Mesendoderm (in vitro differentiated cells): Measurements from ENCODE around the gene TBX3.

Experiments used
- DNase-seq: peaks from one replicate; pipeline ENCODE4 v3.0.0; 2013
- H2AK5ac ChIP-seq: 2 replicates; pipeline ENCODE4 v1.6.1; 2013; ENCODE audit warnings: low read length, inconsistent platforms
- H2BK120ac ChIP-seq: 2 replicates; pipeline ENCODE4 v1.6.1; 2013; ENCODE audit warnings: low read depth, mild to moderate bottlenecking, low read length, moderate library complexity, mixed read lengths
- H2BK15ac ChIP-seq: replicated peaks from 2 replicates; pipeline ENCODE4 v1.6.1; 2013; ENCODE audit warnings: low read depth, mild to moderate bottlenecking, moderate library complexity
- H2BK5ac ChIP-seq: 2 replicates; pipeline ENCODE4 v1.6.1; 2013; ENCODE audit warnings: low read length, inconsistent platforms
- H3K18ac ChIP-seq: 2 replicates; pipeline ENCODE4 v1.6.1; 2013; ENCODE audit warnings: mild to moderate bottlenecking, low read length, mixed read lengths
- H3K23ac ChIP-seq: one replicate; pipeline ENCODE4 v1.6.1; 2013; ENCODE audit warnings: low read length
- H3K27ac ChIP-seq: 2 replicates; pipeline ENCODE4 v1.5.1; 2013; ENCODE audit warnings: low read depth, mild to moderate bottlenecking, inconsistent platforms, low read length, moderate library complexity
- H3K27me3 ChIP-seq: 2 replicates; pipeline ENCODE4 v1.6.1; 2013; ENCODE audit warnings: low read length, control low read depth, mild to moderate bottlenecking, inconsistent platforms; ENCODE audit not compliant: insufficient read depth, poor library complexity
- H3K36me3 ChIP-seq: 2 replicates; pipeline ENCODE4 v1.6.1; 2013; ENCODE audit warnings: low read length, inconsistent platforms; ENCODE audit not compliant: control insufficient read depth, insufficient read depth
- H3K4ac ChIP-seq: one replicate; pipeline ENCODE4 v1.6.1; 2013; ENCODE audit warnings: low read depth, mild to moderate bottlenecking, low read length, moderate library complexity
- H3K4me1 ChIP-seq: 2 replicates; pipeline ENCODE4 v1.6.1; 2013; ENCODE audit warnings: low read depth, low read length, inconsistent platforms; ENCODE audit not compliant: control insufficient read depth
- H3K4me2 ChIP-seq: 2 replicates; pipeline ENCODE4 v1.6.1; 2013; ENCODE audit warnings: low read length
- H3K4me3 ChIP-seq: 2 replicates; pipeline ENCODE4 v1.5.1; 2013; ENCODE audit warnings: mild to moderate bottlenecking, low read length
- H3K56ac ChIP-seq: one replicate; pipeline ENCODE4 v1.6.1; 2013; ENCODE audit warnings: low read length
- H3K79me1 ChIP-seq: 2 replicates; pipeline ENCODE4 v1.6.1; 2013; ENCODE audit warnings: low read length, inconsistent platforms
- H3K79me2 ChIP-seq: 2 replicates; pipeline ENCODE4 v1.6.1; 2013; ENCODE audit warnings: mild to moderate bottlenecking, low read length; ENCODE audit not compliant: control insufficient read depth, insufficient read depth
- H3K9ac ChIP-seq: 2 replicates; pipeline ENCODE4 v1.6.1; 2013; ENCODE audit warnings: low read length, inconsistent platforms
- H4K5ac ChIP-seq: one replicate; pipeline ENCODE4 v1.6.1; 2013; ENCODE audit warnings: low read length
- H4K8ac ChIP-seq: one replicate; pipeline ENCODE4 v1.6.1; 2013; ENCODE audit warnings: low read depth, mild to moderate bottlenecking, control low read depth, low read length, moderate library complexity
- WGBS: extraction: QIAGEN DNeasy Blood & Tissue Kit; methylation state at CpG from one replicate; pipeline ENCODE4 v1.1.7; 2013; ENCODE audit warnings: low lambda C conversion rate, missing lambda C conversion rate; ENCODE audit not compliant: insufficient coverage; ENCODE audit errors: extremely low coverage; 5-methylcytosine and 5-hydroxymethylcytosine counted together

Gene TBX3

GRCh38 chr12:114631242-114631641 lies 52.7 kb downstream of the TBX3 start:
- H2BK15ac ChIP-seq: no peak overlapping the region
- H4K8ac ChIP-seq: no peak overlapping the region
- peak overlapping the region; percentile 71 for H3K18ac ChIP-seq
- H2BK5ac ChIP-seq: no peak overlapping the region
- no peak overlapping the region for H3K4me2 ChIP-seq
- DNase-seq: no peak
- H3K4me3 ChIP-seq: no peak overlapping the region
- WGBS: no CpG with 5 or more reads among the region's 7 CpGs
- no peak overlapping the region for H3K4ac ChIP-seq
- H3K27ac ChIP-seq: no peak overlapping the region
- no peak overlapping the region for H2AK5ac ChIP-seq
- no peaks in the 10 kb centered on the region for H3K79me1 ChIP-seq
- no peak overlapping the region for H4K5ac ChIP-seq
- H3K23ac ChIP-seq: no peak overlapping the region
- no peaks in the 10 kb centered on the region for H3K79me2 ChIP-seq
- no peaks in the 10 kb centered on the region for H3K4me1 ChIP-seq
- no peak overlapping the region for H2BK120ac ChIP-seq
- H3K36me3 ChIP-seq: no peaks in the 10 kb centered on the region
- no peak overlapping the region for H3K56ac ChIP-seq
- H3K27me3 ChIP-seq: no peaks in the 10 kb centered on the region
- H3K9ac ChIP-seq: no peak overlapping the region

DNA sequence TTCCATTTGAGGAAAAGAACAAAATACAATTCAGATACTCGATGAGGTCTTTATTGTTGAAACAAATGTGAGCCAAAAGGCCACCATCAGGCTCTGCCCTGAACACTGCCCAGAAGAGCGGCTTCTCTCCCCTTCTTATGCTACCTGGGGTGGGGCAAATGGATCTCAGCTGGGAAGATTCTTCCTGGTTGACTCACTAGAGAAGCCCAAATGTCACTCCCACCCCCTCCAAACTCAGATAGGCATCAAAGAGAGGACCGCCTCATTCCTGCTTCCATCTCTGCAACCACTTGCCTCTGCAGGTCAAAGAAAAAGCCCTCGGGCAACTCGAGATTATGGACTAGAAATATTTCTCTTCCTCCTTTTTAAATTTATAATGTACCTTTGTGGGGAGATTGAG lies 55.8 kb downstream of the TBX3 start:
- H3K79me1 ChIP-seq: no peaks in the 10 kb centered on the region

GRCh38 chr12:114627393-114627792 lies 56.6 kb downstream of the TBX3 start:
- Histone ChIP-seq H3K56ac (no peak overlapping the region), H3K23ac (no peak overlapping the region), H2BK120ac (no peak overlapping the region), H2BK5ac (no peak overlapping the region), H3K27ac (no peak overlapping the region), H3K36me3 (no peaks in the 10 kb centered on the region), H3K4ac (no peak overlapping the region), H4K5ac (no peak overlapping the region), H3K4me2 (no peak overlapping the region), H2AK5ac (no peak overlapping the region), H3K79me1 (no peaks in the 10 kb centered on the region), H3K27me3 (no peaks in the 10 kb centered on the region), H3K79me2 (no peaks in the 10 kb centered on the region), H3K9ac (no peak overlapping the region), H3K18ac (no peak overlapping the region), H3K4me1 (no peaks in the 10 kb centered on the region), H3K4me3 (no peak overlapping the region), H2BK15ac (no peak overlapping the region), H4K8ac (no peak overlapping the region)
- DNase-seq: no peak

More for the DNA sequence above, 55.8 kb downstream of the TBX3 start:
- Histone ChIP-seq H3K27ac (no peak overlapping the region), H3K9ac (no peak overlapping the region), H3K56ac (no peak overlapping the region), H3K36me3 (no peaks in the 10 kb centered on the region), H3K4me2 (no peak overlapping the region), H4K5ac (no peak overlapping the region), H3K79me2 (no peaks in the 10 kb centered on the region), H3K27me3 (no peaks in the 10 kb centered on the region), H4K8ac (no peak overlapping the region), H2BK120ac (no peak overlapping the region), H2AK5ac (no peak overlapping the region), H2BK5ac (no peak overlapping the region), H3K4ac (no peak overlapping the region), H3K4me1 (no peaks in the 10 kb centered on the region), H3K23ac (no peak overlapping the region), H2BK15ac (no peak overlapping the region), H3K18ac (no peak overlapping the region), H3K4me3 (no peak overlapping the region)
- peak; percentile 94 for DNase-seq
- WGBS: no CpG with 5 or more reads among the region's 5 CpGs

DNA sequence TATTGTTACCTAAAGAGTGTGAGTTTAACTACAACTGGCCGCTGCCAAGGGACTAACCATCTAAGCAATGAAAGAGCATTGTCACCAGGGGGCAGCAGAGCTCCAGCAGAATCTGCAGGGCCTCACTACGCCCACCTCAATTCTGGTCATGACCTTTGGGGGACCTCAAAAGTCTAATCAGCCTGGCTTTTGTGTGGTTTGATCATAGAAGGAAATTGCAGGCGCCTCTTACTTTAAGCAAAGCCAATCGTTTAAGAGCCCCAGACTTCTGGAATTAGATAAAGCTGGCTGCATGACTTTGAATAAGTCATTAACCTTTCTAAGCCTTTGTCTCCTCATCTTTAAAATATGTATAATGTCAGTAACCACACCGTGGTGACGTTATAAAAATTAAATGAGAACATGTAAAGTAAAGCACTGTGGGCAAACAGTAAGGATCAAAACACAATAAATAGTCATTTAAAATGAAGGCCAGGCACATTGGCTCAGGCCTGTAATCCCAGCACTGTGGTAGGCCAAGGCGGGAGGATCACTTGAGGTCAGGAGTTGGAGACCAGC lies 58.6 kb downstream of the TBX3 start:
- Histone ChIP-seq H2AK5ac (no peak overlapping the region), H3K9ac (no peak overlapping the region), H3K27me3 (no peaks in the 10 kb centered on the region), H3K56ac (no peak overlapping the region), H3K79me2 (no peaks in the 10 kb centered on the region), H2BK120ac (no peak overlapping the region), H4K5ac (no peak overlapping the region), H3K79me1 (no peaks in the 10 kb centered on the region), H3K27ac (no peak overlapping the region), H2BK15ac (no peak overlapping the region), H3K23ac (no peak overlapping the region), H4K8ac (no peak overlapping the region), H2BK5ac (no peak overlapping the region), H3K36me3 (no peaks in the 10 kb centered on the region), H3K4ac (no peak overlapping the region), H3K4me1 (no peaks in the 10 kb centered on the region), H3K4me2 (no peak overlapping the region), H3K18ac (no peak overlapping the region), H3K4me3 (no peak overlapping the region)
- no CpG with 5 or more reads among the region's 7 CpGs for WGBS
- DNase-seq: peak; percentile 78

DNA sequence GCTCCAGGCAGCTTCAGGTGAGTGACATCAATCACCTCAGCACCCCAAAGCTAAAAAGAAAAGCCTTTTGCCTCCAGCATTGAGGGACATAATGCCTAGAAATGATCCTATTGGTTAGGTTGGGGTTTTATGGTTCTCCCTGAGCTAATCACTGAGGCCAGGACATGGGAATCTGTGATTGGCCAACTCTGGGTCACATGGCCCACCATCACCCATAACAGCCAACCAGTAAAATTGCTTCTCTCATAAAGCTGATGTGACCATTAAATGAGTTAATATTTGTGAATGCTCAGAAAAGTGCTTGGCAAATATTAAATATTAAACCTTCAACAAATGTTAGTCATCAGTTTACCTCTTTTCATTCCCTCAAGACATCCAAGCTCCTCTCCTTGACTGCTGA lies 60.2 kb downstream of the TBX3 start:
- no peaks in the 10 kb centered on the region for H3K27me3 ChIP-seq
- no peak overlapping the region for H3K4ac ChIP-seq
- no peak overlapping the region for H3K27ac ChIP-seq
- no peaks in the 10 kb centered on the region for H3K36me3 ChIP-seq
- H3K79me1 ChIP-seq: no peaks in the 10 kb centered on the region
- H2BK5ac ChIP-seq: no peak overlapping the region
- H3K18ac ChIP-seq: no peak overlapping the region
- no peak overlapping the region for H2BK15ac ChIP-seq
- no peak overlapping the region for H3K4me2 ChIP-seq
- no peak overlapping the region for H4K8ac ChIP-seq
- no peaks in the 10 kb centered on the region for H3K4me1 ChIP-seq
- H4K5ac ChIP-seq: no peak overlapping the region
- no peak for DNase-seq
- H3K56ac ChIP-seq: no peak overlapping the region
- no peak overlapping the region for H3K9ac ChIP-seq
- H3K79me2 ChIP-seq: no peaks in the 10 kb centered on the region
- no peak overlapping the region for H2BK120ac ChIP-seq
- no peak overlapping the region for H2AK5ac ChIP-seq
- H3K23ac ChIP-seq: no peak overlapping the region
- no peak overlapping the region for H3K4me3 ChIP-seq
